HCT116 (cell line): ENCODE data around the gene OR2A14. TPM values are rescaled to one million over a fixed set of nuclear protein-coding genes. Genes with fewer than 3 reads are reported as not detected.

Experiments
- ATAC-seq: fragments of 200-7000 bp; cut with Tn5 transposase; 2 replicates; pipeline ENCODE4 v1.9.1; 2020; ENCODE audit warnings: mild to moderate bottlenecking, moderate library complexity
- BruUV-seq: library from RNA; stranded (reverse); fragments of 400-500 nt; replicated peaks from 2 replicates; lab custom pipeline; 2021; lab: Mats Ljungman, UMichigan
- CTCF ChIA-PET: fragments of 300-600 bp; sonication (Branson Sonifier 250); formaldehyde crosslinking; loops from one replicate; lab custom pipeline; 2021; ENCODE audit warnings: antibody characterized with exemption; lab: Charles Lee
- POLR2A ChIA-PET: fragments of 300-600, 350-600 bp; sonication (Branson Sonifier 250); formaldehyde crosslinking; loops from one replicate; lab custom pipeline; 2021; ENCODE audit warnings: antibody characterized with exemption; lab: Charles Lee
- RAD21 ChIA-PET, 2 experiments: fragments of 300-600 bp; sonication (Branson Sonifier 250); formaldehyde crosslinking; loops; one replicate each; lab custom pipeline; 2023; ENCODE audit warnings: low total read pairs in 2 of 2; ENCODE audit not compliant: uncharacterized antibody in 2 of 2, unreplicated experiment in 2 of 2, low non-redundant PET in 1 of 2; lab: Charles Lee
- DNase-seq: peaks from one replicate; pipeline ENCODE4 v3.0.0-alpha.2; 2010; ENCODE audit warnings: low read depth, low spot score
- H2AFZ ChIP-seq: fragments of 200-600 bp; shearing (Covaris generic), sonication (generic); 2 replicates; pipeline ENCODE4 v1.6.1; 2017; ENCODE audit warnings: low read depth, mixed run types, mixed read lengths, antibody characterized with exemption, low read length; ENCODE audit not compliant: poor library complexity, severe bottlenecking
- H3K27ac ChIP-seq: 2 replicates; pipeline ENCODE4 v1.5.1; 2012; ENCODE audit warnings: low read depth, low read length
- H3K27me3 ChIP-seq: fragments of 200-600 bp; sonication (generic); 2 replicates; pipeline ENCODE4 v1.6.1; 2016; ENCODE audit warnings: mixed run types, low read length, mixed read lengths; ENCODE audit not compliant: insufficient read depth
- H3K36me3 ChIP-seq, 2 experiments: fragments of 200-500 bp in 1 of 2; fragments of 200-600 bp in 1 of 2; sonication (Bioruptor generic) in 1 of 2; sonication (generic) in 1 of 2; 2 replicates each; pipeline versions ENCODE4 v1.5.1 to v1.6.1; 2014 to 2016; ENCODE audit warnings: low read length in 2 of 2, inconsistent platforms in 1 of 2, mixed read lengths in 1 of 2, mixed run types in 1 of 2; ENCODE audit not compliant: insufficient read depth in 2 of 2, control insufficient read depth in 1 of 2
- H3K4me1 ChIP-seq, 2 experiments: fragments of 200-600 bp in 1 of 2; sonication (generic) in 1 of 2; 2 replicates each; pipeline versions ENCODE4 v1.5.1 to v1.6.1; 2012 to 2017; ENCODE audit warnings: low read length in 2 of 2, inconsistent platforms in 1 of 2, mild to moderate bottlenecking in 1 of 2, mixed read lengths in 1 of 2, mixed run types in 1 of 2, moderate library complexity in 1 of 2; ENCODE audit not compliant: insufficient read depth in 2 of 2, control insufficient read depth in 1 of 2
- H3K4me2 ChIP-seq: fragments of 200-600 bp; sonication (generic); 2 replicates; pipeline ENCODE4 v1.6.1; 2017; ENCODE audit warnings: mixed run types, low read length, mixed read lengths
- H3K4me3 ChIP-seq, 2 experiments: fragments of 200-600 bp in 1 of 2; sonication (generic) in 1 of 2; replicated peaks in 1 of 2; 2 replicates each; pipeline ENCODE4 v1.5.1; 2011 to 2016; ENCODE audit warnings: low read length in 2 of 2, control low read depth in 1 of 2, low read depth in 1 of 2, mild to moderate bottlenecking in 1 of 2, mixed read lengths in 1 of 2, mixed run types in 1 of 2
- H3K79me2 ChIP-seq: fragments of 200-600 bp; sonication (generic); 2 replicates; pipeline ENCODE4 v1.6.1; 2017; ENCODE audit warnings: mild to moderate bottlenecking, mixed run types, low read length, moderate library complexity, mixed read lengths; ENCODE audit not compliant: insufficient read depth
- H3K9ac ChIP-seq: fragments of 200-600 bp; sonication (generic); 2 replicates; pipeline ENCODE4 v1.6.1; 2016; ENCODE audit warnings: low read length, mixed read lengths
- H3K9me2 ChIP-seq: fragments of 200-600 bp; sonication (generic), shearing (Covaris generic); 2 replicates; pipeline ENCODE4 v1.6.1; 2017; ENCODE audit warnings: mixed run types, mild to moderate bottlenecking, moderate library complexity; ENCODE audit not compliant: insufficient read depth
- H3K9me3 ChIP-seq, 2 experiments: fragments of 200-500 bp in 1 of 2; fragments of 200-600 bp in 1 of 2; sonication (Bioruptor generic) in 1 of 2; sonication (generic) in 1 of 2; 2 replicates each; pipeline ENCODE4 v1.6.1; 2014 to 2017; ENCODE audit warnings: low read length in 2 of 2, mixed read lengths in 2 of 2, inconsistent platforms in 1 of 2, low read depth in 1 of 2, mild to moderate bottlenecking in 1 of 2, mixed run types in 1 of 2, moderate library complexity in 1 of 2; ENCODE audit not compliant: control insufficient read depth in 1 of 2, insufficient read depth in 1 of 2
- H4K20me1 ChIP-seq: fragments of 200-600 bp; sonication (generic), shearing (Covaris generic); 2 replicates; pipeline ENCODE4 v1.6.1; 2017; ENCODE audit warnings: mixed run types, mild to moderate bottlenecking, moderate library complexity; ENCODE audit not compliant: insufficient read depth
- CEBPB ChIP-seq: IDR thresholded peaks from 2 replicates; pipeline ENCODE4 v1.6.1; 2012; ENCODE audit warnings: low read depth
- EGR1 ChIP-seq: IDR thresholded peaks from 2 replicates; pipeline ENCODE4 v1.6.1; 2012; ENCODE audit warnings: low read depth
- EZH2 ChIP-seq: fragments of 200-600 bp; sonication (generic); IDR thresholded peaks from 2 replicates; pipeline ENCODE4 v1.6.1; 2017; ENCODE audit warnings: antibody characterized with exemption, mixed run types
- POLR2AphosphoS5 ChIP-seq: IDR thresholded peaks from 2 replicates; pipeline ENCODE4 v1.6.1; 2011; ENCODE audit warnings: mild to moderate bottlenecking, low read depth, low read length, moderate library complexity
- SP1 ChIP-seq: IDR thresholded peaks from 2 replicates; pipeline ENCODE4 v1.6.1; 2012; ENCODE audit warnings: low read depth
- TCF7L2 ChIP-seq: IDR thresholded peaks from 2 replicates; pipeline ENCODE4 v1.7.0; 2011; ENCODE audit warnings: borderline replicate concordance, inconsistent platforms; ENCODE audit not compliant: insufficient read depth, insufficient read length; ENCODE audit errors: extremely low read depth
- YY1 ChIP-seq: IDR thresholded peaks from 2 replicates; pipeline ENCODE4 v1.6.1; 2011; ENCODE audit warnings: low read length, low read depth, moderate library complexity, mild to moderate bottlenecking; ENCODE audit not compliant: insufficient replicate concordance; ENCODE audit errors: extremely low read depth
- ZFX ChIP-seq: fragments of 450-650 bp; IDR thresholded peaks from 2 replicates; pipeline ENCODE4 v1.6.1; 2017
- ZNF274 ChIP-seq: fragments of 200-500 bp; sonication (Bioruptor generic); IDR thresholded peaks from 2 replicates; pipeline ENCODE4 v1.6.1; 2014; ENCODE audit warnings: mild to moderate bottlenecking, low read depth, low read length, inconsistent platforms
- intact Hi-C: fragments of 100-400 bp; cut with micrococcal nuclease; formaldehyde crosslinking; loops from 2 replicates; pipeline ENCODE4 v1.10.0; 2022
- total RNA-seq: library from RNA; stranded (reverse); gene quantifications from one replicate; pipeline ENCODE4 v1.2.1, GENCODE V29; 2021; ENCODE audit not compliant: unreplicated experiment
- TF ChIP-seq, protein P1 (sequence below), 3 experiments: fragments of 200-600 bp in 1 of 3; sonication (generic) in 1 of 3; IDR thresholded peaks in 2 of 3; conservative IDR thresholded peaks in 1 of 3; 2 replicates each; pipeline ENCODE4 v1.5.1; 2012 to 2017; ENCODE audit warnings: low read depth in 2 of 3, low read length in 2 of 3, antibody characterized with exemption in 1 of 3, borderline replicate concordance in 1 of 3, control low read depth in 1 of 3, mild to moderate bottlenecking in 1 of 3, mixed read lengths in 1 of 3, mixed run types in 1 of 3, moderate library complexity in 1 of 3; ENCODE audit not compliant: insufficient read depth in 1 of 3
- TF ChIP-seq, protein P2 (sequence below): IDR thresholded peaks from 2 replicates; pipeline ENCODE4 v1.6.1; 2011; ENCODE audit warnings: mild to moderate bottlenecking, low read length, moderate library complexity; ENCODE audit not compliant: insufficient replicate concordance; ENCODE audit errors: extremely low read depth

The OR2A14 gene
- total RNA-seq, 1 experiment from 2014 or later, result not detected

DNA sequence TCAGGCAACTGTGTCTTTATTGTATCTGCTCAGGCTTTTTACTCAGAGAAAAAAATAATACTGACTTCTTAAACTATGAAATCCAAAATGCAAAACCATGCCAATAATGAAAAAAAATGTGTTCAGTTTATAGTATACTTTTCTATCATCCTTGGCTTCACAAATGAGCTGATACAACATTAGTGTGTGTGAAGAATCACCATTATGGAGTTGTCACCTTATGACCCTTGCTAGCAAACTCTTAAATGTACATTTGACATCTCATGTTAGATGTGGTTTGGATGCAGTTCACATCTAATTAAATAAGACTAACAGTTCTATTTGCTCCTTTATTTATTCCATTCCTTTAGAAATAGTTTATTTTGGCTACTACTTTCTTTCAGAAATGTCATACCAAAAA is 17.8 kb upstream of the OR2A14 start:
- no TSS peak for BruUV-seq
- intact Hi-C loops, result no loop called here
- Histone ChIP-seq H3K4me2 (no peak overlapping the region), H3K9me3 (no peaks in the 10 kb centered on the region), H3K79me2 (no peaks in the 10 kb centered on the region), H3K4me3 (no peak overlapping the region), H3K36me3 (no peaks in the 10 kb centered on the region), H3K27me3 (no peaks in the 10 kb centered on the region), H2AFZ (no peak overlapping the region), H3K27ac (no peak overlapping the region), H3K9me2 (no peaks in the 10 kb centered on the region), H4K20me1 (no peaks in the 10 kb centered on the region), H3K9ac (no peak overlapping the region), H3K4me1 (no peaks in the 10 kb centered on the region)
- POLR2A ChIA-PET, result no interaction called here
- CTCF ChIA-PET, result interaction anchor here (1.7 kb wide), 1 partner anchor 23 kb away, joined by 7 read pairs; no protein-coding TSS in a partner anchor
- RAD21 ChIA-PET, result no interaction called here
- DNase-seq (no peak), ATAC-seq (no peak)
- no peak for TF ChIP-seq TCF7L2
- TF ChIP-seq EZH2, result no peak
- no peak for TF ChIP-seq YY1
- TF ChIP-seq CEBPB, result no peak

DNA sequence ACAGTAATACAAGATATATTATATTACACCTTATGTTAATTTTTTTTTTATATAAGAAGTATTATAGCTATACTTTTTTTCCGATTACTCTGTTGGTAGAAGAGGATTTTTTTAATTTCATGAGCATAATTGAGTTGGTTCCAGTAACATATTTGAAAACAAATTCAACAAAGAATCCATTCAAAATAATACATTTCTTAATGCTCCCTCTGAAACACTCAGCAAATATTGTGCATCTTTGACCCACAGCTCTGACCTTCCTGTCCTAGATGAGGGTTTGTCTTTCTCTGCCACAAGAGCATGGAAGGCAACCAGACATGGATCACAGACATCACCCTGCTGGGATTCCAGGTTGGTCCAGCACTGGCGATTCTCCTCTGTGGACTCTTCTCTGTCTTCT is 13.7 kb upstream of the OR2A14 start, which contains the start of gene OR2A2:
TSS of gene OR2A2 (plus strand) at position 301 of the 400 bp plus-strand sequence. CDS start at position 301, 0 bp downstream.
- Histone ChIP-seq H3K4me3 (no peak within 1 kb of the TSS), H3K4me1 (no peaks in the 10 kb centered on the region), H3K9me2 (no peaks in the 10 kb centered on the region), H4K20me1 (no peaks in the 10 kb centered on the region), H3K27me3 (no peaks in the 10 kb centered on the region), H3K79me2 (no peaks in the 10 kb centered on the region), H3K4me2 (no peak within 1 kb of the TSS), H3K9ac (no peak within 1 kb of the TSS), H3K27ac (no peak within 1 kb of the TSS), H2AFZ (no peak within 1 kb of the TSS), H3K36me3 (no peaks in the 10 kb centered on the region), H3K9me3 (no peaks in the 10 kb centered on the region)
- no TSS peak for BruUV-seq
- DNase-seq (no peak), ATAC-seq (no peak)
- POLR2A ChIA-PET, result no interaction called here
- RAD21 ChIA-PET, result no interaction called here
- CTCF ChIA-PET, result interaction anchor here (2.1 kb wide), 1 partner anchor 19 kb away, joined by 7 read pairs; no protein-coding TSS in a partner anchor
- intact Hi-C loops, result no loop called here
- TF ChIP-seq YY1 (no peak), ZFX (no peak), POLR2AphosphoS5 (no peak), TCF7L2 (no peak), EGR1 (no peak), ZNF274 (no peak), SP1 (no peak), CEBPB (no peak), EZH2 (no peak)
- TF ChIP-seq, protein P1, sequence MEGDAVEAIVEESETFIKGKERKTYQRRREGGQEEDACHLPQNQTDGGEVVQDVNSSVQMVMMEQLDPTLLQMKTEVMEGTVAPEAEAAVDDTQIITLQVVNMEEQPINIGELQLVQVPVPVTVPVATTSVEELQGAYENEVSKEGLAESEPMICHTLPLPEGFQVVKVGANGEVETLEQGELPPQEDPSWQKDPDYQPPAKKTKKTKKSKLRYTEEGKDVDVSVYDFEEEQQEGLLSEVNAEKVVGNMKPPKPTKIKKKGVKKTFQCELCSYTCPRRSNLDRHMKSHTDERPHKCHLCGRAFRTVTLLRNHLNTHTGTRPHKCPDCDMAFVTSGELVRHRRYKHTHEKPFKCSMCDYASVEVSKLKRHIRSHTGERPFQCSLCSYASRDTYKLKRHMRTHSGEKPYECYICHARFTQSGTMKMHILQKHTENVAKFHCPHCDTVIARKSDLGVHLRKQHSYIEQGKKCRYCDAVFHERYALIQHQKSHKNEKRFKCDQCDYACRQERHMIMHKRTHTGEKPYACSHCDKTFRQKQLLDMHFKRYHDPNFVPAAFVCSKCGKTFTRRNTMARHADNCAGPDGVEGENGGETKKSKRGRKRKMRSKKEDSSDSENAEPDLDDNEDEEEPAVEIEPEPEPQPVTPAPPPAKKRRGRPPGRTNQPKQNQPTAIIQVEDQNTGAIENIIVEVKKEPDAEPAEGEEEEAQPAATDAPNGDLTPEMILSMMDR (IDR thresholded peaks at IDR 0.05 in 2 of 3, conservative IDR thresholded peaks at IDR 0.05 in 1 of 3; ENCODE audit: borderline replicate concordance in 1 of 3, insufficient read depth in 1 of 3, low read depth in 2 of 3, low read length in 2 of 3), result no peak
- TF ChIP-seq, protein P2, sequence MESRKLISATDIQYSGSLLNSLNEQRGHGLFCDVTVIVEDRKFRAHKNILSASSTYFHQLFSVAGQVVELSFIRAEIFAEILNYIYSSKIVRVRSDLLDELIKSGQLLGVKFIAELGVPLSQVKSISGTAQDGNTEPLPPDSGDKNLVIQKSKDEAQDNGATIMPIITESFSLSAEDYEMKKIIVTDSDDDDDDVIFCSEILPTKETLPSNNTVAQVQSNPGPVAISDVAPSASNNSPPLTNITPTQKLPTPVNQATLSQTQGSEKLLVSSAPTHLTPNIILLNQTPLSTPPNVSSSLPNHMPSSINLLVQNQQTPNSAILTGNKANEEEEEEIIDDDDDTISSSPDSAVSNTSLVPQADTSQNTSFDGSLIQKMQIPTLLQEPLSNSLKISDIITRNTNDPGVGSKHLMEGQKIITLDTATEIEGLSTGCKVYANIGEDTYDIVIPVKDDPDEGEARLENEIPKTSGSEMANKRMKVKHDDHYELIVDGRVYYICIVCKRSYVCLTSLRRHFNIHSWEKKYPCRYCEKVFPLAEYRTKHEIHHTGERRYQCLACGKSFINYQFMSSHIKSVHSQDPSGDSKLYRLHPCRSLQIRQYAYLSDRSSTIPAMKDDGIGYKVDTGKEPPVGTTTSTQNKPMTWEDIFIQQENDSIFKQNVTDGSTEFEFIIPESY, result no peak
